ENCODE data around the gene MAPRE2. TPM values are rescaled to one million over a fixed set of nuclear protein-coding genes. Genes with fewer than 3 reads are reported as not detected.

The MAPRE2 gene
- total and polyA plus RNA-seq, 2 of the 13 experiments (the other 11 are each of a cell fraction or from before 2014, with no cell fraction given), result 34.5 to 67.9 TPM

DNA sequence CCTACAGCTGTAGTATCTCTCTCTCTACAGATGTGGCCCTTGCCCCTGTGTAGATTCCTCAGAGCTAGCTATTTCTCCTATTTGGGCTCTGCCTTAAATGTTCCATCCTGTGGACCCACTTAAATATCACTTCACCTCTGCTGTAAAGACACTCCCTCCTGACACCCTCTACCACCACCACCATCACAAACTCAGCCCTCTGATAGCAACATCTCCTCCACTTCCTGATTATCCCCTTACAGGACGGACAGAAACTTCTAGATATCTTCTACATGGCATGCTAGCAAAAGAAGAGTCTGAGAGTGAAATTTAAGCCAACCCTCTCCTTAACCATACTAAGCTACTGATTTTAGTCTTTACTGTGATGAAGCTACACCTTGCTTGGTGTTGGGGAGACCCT is 3.2 kb upstream of the MAPRE2 start (continued):
- no peak for TF ChIP-seq CCAR2 (optimal IDR thresholded peaks at IDR 0.05; ENCODE audit: low read depth, low read length)
- no peak for TF ChIP-seq ZFYVE20 (CRISPR knock-in tag; IDR thresholded peaks at IDR 0.05; ENCODE audit: borderline replicate concordance, low read depth)
- TF ChIP-seq ZNF781 (CRISPR knock-in tag; IDR thresholded peaks at IDR 0.05; ENCODE audit: borderline replicate concordance, not compliant biosample characterization), result no peak

DNA sequence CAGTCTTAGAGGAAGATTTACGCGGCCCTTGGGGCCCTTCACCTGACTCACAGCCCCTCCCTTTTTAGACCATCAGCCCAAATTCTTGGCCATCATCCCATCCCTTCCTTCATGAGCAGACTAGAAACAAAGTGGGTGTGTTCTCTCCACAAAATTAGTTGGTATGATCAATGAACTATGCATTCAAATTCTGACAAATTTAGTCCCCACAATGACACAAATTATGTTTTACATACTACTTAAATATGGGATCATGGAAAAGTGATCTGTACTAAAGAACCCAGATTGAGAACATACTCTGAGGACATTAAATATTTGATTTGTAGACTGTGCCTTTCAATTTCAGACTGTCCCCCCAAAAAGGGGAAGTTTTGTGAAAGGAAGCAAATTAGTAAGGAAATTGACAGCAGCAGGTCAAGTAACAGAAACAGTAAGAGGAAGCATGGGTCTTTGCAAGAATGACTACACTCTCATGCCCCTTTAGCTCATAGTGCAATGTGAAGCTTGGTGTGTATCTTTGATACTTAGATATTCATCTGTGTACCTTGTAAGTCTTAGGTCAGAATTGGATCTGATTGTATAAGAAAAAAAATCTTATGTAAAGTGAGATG is 2.2 kb upstream of the MAPRE2 start:
- BruUV-seq (replicated peaks), result no TSS peak
- H3K27ac ChIP-seq (ENCODE audit: extremely low read length, insufficient read depth, low read length), result no peak overlapping the region
- H3K36me3 ChIP-seq (replicated peaks in 1 of 2; ENCODE audit: control insufficient read depth in 1 of 2, insufficient read depth in 2 of 2, low read length in 2 of 2), result no peaks in the 10 kb centered on the region
- no peak overlapping the region for H3K4me2 ChIP-seq (ENCODE audit: low read depth, low read length)
- ChIA-PET CTCF (ENCODE audit: low intra/inter-chr PET ratio, low total read pairs) (no interaction called here), POLR2A (no interaction called here)
- H3K4me3 ChIP-seq (replicated peaks in 1 of 3; ENCODE audit: insufficient read depth in 1 of 3, low read depth in 2 of 3, low read length in 3 of 3), result no peak overlapping the region
- in situ Hi-C loops (cut with HindIII; ENCODE audit: extremely low pct_ligation_motif_present, low pct_unique_long_range_greater_than_20kb) (no loop called here), intact Hi-C loops (cut with micrococcal nuclease; ENCODE audit: unreplicated experiment) (no loop called here)
- peaks cover 29% of the 10 kb centered on the region for H3K4me1 ChIP-seq (ENCODE audit: insufficient read depth, low read length)
- TF ChIP-seq MBD4 (IDR thresholded peaks at IDR 0.05; ENCODE audit: borderline replicate concordance, low read length) (no peak), ZNF75D (CRISPR knock-in tag; IDR thresholded peaks at IDR 0.05; ENCODE audit: borderline replicate concordance) (no peak), REPIN1 (CRISPR knock-in tag; IDR thresholded peaks at IDR 0.05; ENCODE audit: borderline replicate concordance, low read depth) (no peak), IKZF1 (IDR thresholded peaks at IDR 0.05) (no peak), TRIM24 (CRISPR knock-in tag; IDR thresholded peaks at IDR 0.05) (no peak), DR1 (CRISPR knock-in tag; IDR thresholded peaks at IDR 0.05) (no peak), RBM22 (optimal IDR thresholded peaks at IDR 0.05; ENCODE audit: low read length) (no peak)
- DNase-seq (ENCODE audit: low spot score) (no peak), FAIRE-seq (no peak), ATAC-seq (no peak)
- no peaks in the 10 kb centered on the region for H3K27me3 ChIP-seq (ENCODE audit: control insufficient read depth in 1 of 2, insufficient read depth in 2 of 2, low read length in 2 of 2)
- WGBS (ENCODE audit: low lambda C conversion rate), result 100% methylated on average over 2 of the region's 2 CpGs
- H3K79me2 ChIP-seq (ENCODE audit: insufficient read depth, low read length), result peaks cover 25% of the 10 kb centered on the region
- H3K9me3 ChIP-seq (ENCODE audit: low read length), result no peaks in the 10 kb centered on the region
- no peak overlapping the region for H3K9ac ChIP-seq (ENCODE audit: insufficient read depth, low read depth, low read length)
- H4K20me1 ChIP-seq (ENCODE audit: insufficient read depth, low read length), result peaks cover 11% of the 10 kb centered on the region; the same call in 1 of the 2 replicates
- H2AFZ ChIP-seq (ENCODE audit: low read length), result no peak overlapping the region

Data from HepG2 (cell line).